ENCODE results near the gene AFF3.

AFF3 gene

GRCh38 chr2:99841749-99842148 lies 300.6 kb downstream of the AFF3 start:
- in situ Hi-C loops (cut with MboI; ENCODE audit: low sequenced_read_pairs) = no loop called here

- in situ Hi-C loops (cut with MboI; ENCODE audit: low sequenced_read_pairs) = no loop called here
Measured at GRCh38 chr2:99840831-99841230, 301.6 kb downstream of the AFF3 start.

DNA sequence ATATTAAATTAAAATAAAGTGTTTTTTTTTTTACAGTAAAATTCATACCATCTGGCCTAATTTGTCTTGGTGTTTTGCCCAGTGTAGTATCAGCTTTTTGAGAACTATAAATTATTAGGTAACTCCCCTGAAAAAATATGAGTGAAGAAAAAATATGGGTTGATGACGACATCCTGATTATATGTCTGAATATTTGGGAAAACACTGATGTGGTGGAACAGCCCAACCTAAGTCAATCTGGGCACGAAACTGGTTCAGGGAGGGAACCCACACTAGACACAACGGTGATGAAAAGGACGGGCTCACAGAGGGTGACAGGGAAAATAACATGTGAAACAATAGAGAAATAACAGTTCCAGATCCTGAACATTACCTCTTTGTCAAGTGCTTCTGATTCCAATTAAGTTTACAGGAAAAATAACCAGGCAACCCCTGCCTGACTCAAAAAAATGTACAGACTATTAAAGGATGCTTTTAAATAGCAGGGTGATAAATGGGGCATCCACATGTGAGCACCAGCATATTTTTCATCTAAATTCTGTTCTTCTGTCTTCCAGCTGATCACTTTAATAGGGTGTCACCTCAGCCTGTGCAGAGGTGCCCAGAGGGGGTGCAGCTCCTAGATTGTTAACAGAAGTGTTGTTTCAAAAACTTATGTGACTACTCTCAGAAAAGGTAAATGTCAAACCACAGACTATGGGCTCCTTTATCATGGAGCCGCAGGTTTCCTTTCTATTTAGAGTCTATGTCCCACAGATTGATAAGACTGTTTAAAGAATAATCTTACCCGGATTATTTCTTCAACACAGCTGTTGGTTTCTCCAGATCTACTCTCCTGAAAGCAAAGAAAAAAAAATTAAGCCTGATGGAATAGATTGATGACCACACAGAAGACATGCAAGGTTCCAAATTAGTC lies 305.4 kb downstream of the AFF3 start:
- in situ Hi-C loops (cut with MboI; ENCODE audit: low sequenced_read_pairs) = no loop called here

GRCh38 chr2:99834426-99834825 lies 308.0 kb downstream of the AFF3 start:
- in situ Hi-C loops (cut with MboI; ENCODE audit: low sequenced_read_pairs) = no loop called here

DNA sequence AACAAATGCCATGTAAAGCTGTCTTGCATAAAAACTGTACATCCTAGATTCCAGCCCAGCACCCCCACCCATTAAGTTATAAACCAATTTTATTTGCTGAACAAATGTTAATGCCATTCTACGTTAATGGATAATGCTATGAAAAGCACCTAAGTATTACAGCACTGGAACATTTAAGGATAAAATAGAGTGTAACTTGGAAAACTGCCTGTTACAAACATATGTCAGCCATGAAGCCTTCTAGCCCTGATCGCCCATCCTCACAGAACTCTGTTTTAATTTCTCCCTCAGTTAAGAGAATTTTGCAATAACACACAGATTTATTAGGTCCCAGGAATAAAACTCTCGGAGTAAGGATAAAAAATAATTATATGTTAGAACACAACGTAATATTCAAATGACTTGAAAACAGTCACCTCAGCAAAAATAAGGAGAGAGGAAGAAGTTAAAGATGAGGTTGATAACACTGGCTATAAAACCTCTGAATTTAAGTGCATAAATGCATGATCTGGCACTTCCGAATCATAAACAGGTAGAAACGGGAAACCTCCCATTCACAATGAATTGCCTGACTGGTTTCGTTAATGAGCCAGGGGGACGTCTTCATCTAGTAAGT lies 308.7 kb downstream of the AFF3 start:
- in situ Hi-C loops (cut with MboI; ENCODE audit: low sequenced_read_pairs) = no loop called here

GRCh38 chr2:99832926-99833325 lies 309.5 kb downstream of the AFF3 start:
- in situ Hi-C loops (cut with MboI; ENCODE audit: low sequenced_read_pairs) = no loop called here

GRCh38 chr2:99831772-99832171 lies 310.6 kb downstream of the AFF3 start:
- in situ Hi-C loops (cut with MboI; ENCODE audit: low sequenced_read_pairs) = no loop called here

DNA sequence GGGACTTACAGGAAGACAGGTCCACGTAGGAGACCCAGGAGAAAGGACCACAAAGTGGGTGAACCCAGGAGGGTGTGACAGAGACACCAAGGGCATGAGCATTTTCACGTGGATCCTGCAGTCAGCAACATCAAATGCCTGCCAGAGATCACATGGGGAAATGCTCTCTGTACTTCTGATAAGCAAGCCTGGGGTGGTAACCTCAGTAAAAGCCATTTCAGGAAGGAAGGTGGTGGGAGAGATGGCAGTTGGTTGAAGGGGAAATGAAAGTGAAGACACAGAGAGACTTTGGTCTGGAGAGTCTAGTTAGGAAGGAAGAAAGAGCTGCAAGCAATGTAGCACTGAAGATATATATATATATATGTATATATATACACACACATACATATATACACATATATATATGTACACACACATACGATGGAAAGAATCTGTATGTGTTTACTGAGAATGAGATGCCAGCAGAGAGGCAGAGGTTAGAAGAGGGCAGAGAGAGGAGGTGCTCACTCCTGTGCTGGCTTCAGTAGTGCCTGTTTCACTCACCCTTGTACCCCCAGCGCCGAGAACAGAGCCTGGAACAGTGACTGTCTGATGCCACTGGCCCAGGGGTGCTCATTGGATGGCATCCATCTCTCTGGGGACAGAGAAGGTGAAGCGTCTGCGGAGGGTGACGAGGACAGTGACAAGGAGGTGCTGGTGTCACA lies 314.9 kb downstream of the AFF3 start:
- in situ Hi-C loops (cut with MboI; ENCODE audit: low sequenced_read_pairs) = no loop called here

DNA sequence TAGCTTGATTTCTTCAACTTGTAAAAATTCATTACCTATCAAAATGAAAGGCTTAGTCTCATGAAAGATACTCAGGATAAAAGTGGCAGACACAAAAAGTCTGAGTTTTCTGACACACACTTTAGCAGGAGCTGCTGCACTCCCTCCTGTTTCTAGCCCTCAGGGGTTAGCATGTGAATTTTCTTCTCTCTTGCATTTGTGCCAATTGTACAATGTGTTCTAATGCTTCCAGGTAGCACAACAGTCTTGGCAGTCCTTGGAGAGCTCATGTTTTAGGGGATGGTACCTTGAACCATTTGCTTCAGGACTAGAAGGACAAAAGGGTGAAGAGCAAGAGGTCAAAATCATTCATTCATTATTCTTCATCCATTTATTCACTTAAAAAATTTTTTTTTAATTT lies 316.8 kb downstream of the AFF3 start:
- in situ Hi-C loops (cut with MboI; ENCODE audit: low sequenced_read_pairs) = no loop called here

DNA sequence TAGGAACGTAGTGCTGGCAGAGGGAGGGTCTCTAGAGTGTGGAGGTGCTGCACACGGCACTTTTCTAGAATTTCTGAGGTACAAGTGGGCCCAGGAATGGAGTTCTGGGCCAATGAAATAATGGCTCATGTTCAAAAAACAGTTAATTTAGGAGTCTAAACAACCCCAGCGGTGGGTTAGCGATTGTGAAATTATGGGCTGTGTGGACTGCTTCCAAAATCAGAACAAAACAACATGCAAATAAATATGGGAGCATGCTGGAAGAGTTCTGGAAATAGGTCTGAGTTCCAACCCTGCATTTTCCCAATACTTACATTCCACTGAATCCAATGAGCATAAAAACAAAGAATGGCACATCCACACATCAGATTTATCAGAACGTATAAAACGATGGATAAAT lies 317.6 kb downstream of the AFF3 start:
- in situ Hi-C loops (cut with MboI; ENCODE audit: low sequenced_read_pairs) = no loop called here

GRCh38 chr2:99822474-99823207 lies 319.7 kb downstream of the AFF3 start:
- in situ Hi-C loops (cut with MboI; ENCODE audit: low sequenced_read_pairs) = no loop called here

DNA sequence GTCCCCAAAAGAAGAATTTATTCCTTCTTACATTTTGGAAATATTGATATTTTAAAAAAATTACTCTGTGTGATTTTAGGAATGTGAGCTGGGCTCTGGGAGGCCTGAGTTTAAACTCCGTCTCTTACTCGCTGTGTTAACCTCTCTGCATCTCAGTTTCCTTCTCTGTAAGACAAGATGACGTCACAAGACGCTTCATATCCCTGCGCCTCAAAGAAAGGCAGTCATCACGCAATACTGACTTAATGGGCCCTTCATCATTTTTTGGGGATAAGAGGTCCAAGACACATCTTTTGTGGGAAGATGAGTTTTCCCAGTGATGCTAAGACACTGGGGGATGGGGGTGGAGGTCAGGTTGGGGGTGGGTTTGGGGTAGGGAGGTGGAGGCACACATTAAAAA lies 320.4 kb downstream of the AFF3 start:
- in situ Hi-C loops (cut with MboI; ENCODE audit: low sequenced_read_pairs) = no loop called here

GRCh38 chr2:99821572-99821971 lies 320.8 kb downstream of the AFF3 start:
- in situ Hi-C loops (cut with MboI; ENCODE audit: low sequenced_read_pairs) = no loop called here

DNA sequence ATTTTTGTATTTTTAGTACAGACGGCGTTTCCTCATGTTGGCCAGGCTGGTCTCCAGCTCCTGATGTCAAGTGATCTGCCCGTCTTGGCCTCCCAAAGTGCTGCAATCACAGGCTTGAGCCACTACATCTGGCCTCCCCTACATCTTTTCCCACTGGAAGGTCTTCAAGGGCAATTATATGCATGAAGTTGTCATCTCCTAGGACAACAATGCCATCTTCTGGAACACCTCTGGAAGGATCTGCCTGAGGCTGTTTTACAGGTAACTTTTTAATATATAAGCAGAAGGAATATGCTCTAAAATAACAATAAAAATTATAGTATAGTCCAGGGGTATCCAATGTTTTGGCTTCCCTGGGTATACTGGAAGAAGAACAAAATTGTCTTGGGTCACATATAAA lies 321.4 kb downstream of the AFF3 start:
- in situ Hi-C loops (cut with MboI; ENCODE audit: low sequenced_read_pairs) = no loop called here

DNA sequence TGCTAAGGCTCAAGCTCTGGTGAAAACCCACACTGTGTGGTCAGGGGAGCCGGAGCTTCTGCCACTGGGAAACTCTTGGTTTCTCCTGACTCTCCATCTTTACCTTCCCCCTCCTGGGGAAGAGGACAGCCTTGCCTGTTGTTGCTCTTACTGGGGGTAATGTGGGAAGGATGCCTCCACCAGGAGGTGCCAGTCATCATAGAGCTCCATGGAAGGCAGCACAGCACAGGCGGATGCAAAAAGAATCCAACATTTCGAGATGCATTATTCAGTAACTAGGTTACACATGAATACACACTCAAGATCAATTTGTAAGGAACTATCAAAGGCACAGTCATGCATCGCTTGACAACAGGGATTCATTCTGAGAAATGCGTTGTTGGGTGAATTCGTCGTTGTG lies 322.6 kb downstream of the AFF3 start:
- in situ Hi-C loops (cut with MboI; ENCODE audit: low sequenced_read_pairs) = no loop called here

DNA sequence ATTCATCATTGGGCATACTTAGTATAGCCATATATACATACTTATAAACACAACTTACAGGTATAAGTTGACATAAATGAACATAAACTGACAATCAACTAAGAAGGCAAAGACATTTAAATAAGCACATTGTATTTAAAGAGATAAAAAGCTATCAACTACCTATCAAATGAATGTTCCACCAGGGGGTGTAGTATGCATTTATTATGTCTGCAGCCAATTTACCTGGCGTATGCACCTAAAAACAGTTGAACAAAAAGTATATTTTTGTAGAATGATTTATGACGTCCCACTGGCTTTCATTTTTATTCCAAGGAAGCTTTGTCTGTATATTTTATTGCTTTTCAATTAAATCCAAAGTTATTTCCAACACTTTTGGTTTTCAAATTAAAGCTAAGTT lies 323.5 kb downstream of the AFF3 start:
- in situ Hi-C loops (cut with MboI; ENCODE audit: low sequenced_read_pairs) = no loop called here

- in situ Hi-C loops (cut with MboI; ENCODE audit: low sequenced_read_pairs) = no loop called here
Measured at GRCh38 chr2:99816908-99817307, 325.5 kb downstream of the AFF3 start.

DNA sequence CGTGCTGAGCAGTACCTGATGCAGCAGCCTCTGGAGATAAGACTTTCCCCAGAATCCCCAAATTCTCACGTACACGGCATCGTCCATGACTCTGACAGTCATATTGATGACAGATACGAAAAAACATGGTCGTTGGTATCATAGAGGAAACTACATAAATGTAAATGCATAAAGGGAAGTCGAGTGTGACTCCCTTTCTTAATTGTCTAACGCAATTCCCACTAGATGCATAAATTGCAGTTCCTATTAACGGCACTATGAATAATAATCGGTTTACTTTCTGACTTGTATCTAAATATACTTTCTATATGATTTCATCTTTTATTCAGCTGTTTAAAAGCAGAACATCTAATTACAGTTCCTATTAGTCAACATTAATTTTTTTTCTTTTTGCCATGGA lies 330.0 kb downstream of the AFF3 start:
- in situ Hi-C loops (cut with MboI; ENCODE audit: low sequenced_read_pairs) = no loop called here

DNA sequence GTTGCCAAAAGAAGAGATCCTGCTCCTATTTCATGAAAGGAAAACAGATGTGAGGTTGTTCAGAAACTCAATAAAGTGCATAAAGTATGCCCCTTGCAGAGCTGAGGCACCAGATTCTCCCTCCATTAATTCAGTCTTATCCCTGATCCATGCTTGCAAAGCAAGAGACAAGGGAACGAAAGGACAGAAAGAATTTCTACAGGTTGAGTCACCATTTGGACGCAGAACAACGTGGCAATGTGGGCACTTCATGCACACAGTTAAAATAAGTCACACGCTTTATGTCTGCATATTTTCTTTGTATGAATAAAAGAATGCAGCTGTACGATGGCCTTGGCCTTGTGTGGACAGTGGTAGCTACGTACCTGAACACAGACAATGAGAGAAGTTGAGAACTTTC lies 330.8 kb downstream of the AFF3 start:
- in situ Hi-C loops (cut with MboI; ENCODE audit: low sequenced_read_pairs) = no loop called here

DNA sequence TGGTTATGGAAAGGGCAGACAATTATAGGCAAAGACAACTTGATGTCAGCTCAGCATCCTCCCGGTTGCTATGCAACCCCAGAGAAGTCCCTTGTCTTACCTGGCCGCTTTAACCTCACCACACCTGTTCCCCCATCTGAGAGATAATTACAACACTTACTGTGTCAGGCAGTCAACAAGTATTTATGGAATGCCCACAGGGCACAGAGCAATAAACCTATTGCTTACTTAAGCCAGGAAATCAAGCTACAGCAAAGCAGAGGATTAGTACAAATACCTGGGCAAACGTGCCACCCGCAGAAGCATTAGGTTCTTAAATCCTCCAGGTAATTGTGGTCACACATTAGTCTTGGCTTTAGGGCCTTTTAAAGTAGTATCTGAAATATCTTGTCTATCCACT lies 332.2 kb downstream of the AFF3 start:
- in situ Hi-C loops (cut with MboI; ENCODE audit: low sequenced_read_pairs) = no loop called here

DNA sequence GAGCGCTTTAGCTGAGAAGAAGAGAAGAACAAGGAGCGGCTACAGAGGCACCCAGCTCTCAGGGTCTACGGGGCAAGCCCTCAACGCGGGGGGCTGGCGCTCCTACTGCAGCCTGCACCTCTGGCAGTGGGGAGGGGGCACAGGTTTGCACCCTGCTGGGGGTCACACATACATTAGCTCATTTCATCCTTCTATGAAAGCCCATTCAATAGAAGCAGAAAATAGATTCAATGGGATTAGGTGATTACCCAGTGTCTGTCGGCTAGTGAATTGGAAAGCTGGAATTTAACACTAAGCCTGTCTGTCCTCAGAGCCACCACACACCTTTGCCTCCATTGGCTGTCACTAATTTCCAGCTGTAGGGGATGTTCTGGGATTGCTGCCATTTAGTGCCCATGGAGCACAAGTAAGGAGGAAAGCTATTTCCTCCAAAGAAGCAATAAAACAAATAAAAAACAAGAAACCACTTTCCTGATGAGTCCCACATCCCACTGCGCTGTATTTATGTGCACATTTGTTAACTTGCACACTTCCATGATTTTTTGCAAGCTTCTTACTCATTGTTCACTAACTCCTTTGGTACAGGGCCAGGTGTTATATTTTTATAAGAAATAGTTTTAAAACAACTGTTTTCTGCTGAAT lies 333.0 kb downstream of the AFF3 start:
- in situ Hi-C loops (cut with MboI; ENCODE audit: low sequenced_read_pairs) = no loop called here

Data from hTERT RPE-1 (cell line).